GM12878 (cell line): ENCODE data around the gene LPIN2. TPM values are rescaled to one million over a fixed set of nuclear protein-coding genes. Genes with fewer than 3 reads are reported as not detected.
"Not testable (repeated sequence)": the region's sequence is repeated elsewhere in the genome, so short reads cannot be mapped to it uniquely, and the experiment has no call there.

Experiments
- ATAC-seq: fragments of 200-7000 bp; cut with Tn5 transposase; 3 replicates; pipeline ENCODE4 v1.9.1; 2020; ENCODE audit warnings: mild to moderate bottlenecking, moderate library complexity
- BruUV-seq: library from RNA; stranded (reverse); fragments of 400-500 nt; replicated peaks from 2 replicates; lab custom pipeline; 2021; lab: Mats Ljungman, UMichigan
- CTCF ChIA-PET: fragments of 300-600 bp; sonication (Branson Sonifier 250); formaldehyde crosslinking; extraction: SDS; loops from one replicate; lab custom pipeline; 2021; ENCODE audit warnings: inconsistent platforms; lab: Yijun Ruan, JAX
- POLR2A ChIA-PET: fragments of 350-600 bp; formaldehyde crosslinking; extraction: SDS; loops from one replicate; lab custom pipeline; 2021; ENCODE audit warnings: inconsistent platforms; lab: Charles Lee
- RAD21 ChIA-PET: fragments of 300-600 bp; sonication (Branson Sonifier 250); formaldehyde crosslinking; loops from one replicate; lab custom pipeline; 2023; ENCODE audit warnings: antibody characterized with exemption; ENCODE audit not compliant: unreplicated experiment; lab: Charles Lee
- SMC1A ChIA-PET: fragments of 300-600 bp; sonication (Branson Sonifier 250); formaldehyde crosslinking; loops from one replicate; lab custom pipeline; 2023; ENCODE audit not compliant: unreplicated experiment, uncharacterized antibody; lab: Charles Lee
- DNase-seq: peaks from one replicate; pipeline ENCODE4 v3.0.0-alpha.2; 2011; ENCODE audit warnings: low read depth, low spot score
- FAIRE-seq: peaks from 3 replicates; lab custom pipeline; 2011; peaks lifted over from hg19 to GRCh38; lab: Jason Lieb, UNC
- H2AFZ ChIP-seq: 2 replicates; pipeline ENCODE4 v1.6.0; 2011; ENCODE audit warnings: low read depth, low read length, control low read depth; ENCODE audit not compliant: control insufficient read depth
- H3K27ac ChIP-seq: 2 replicates; pipeline ENCODE4 v1.5.1; 2011; ENCODE audit warnings: control low read depth; ENCODE audit not compliant: control insufficient read depth, insufficient read depth
- H3K27me3 ChIP-seq, 2 experiments: replicated peaks in 1 of 2; 2 replicates each; pipeline versions ENCODE4 v1.6.0 to v1.6.1; 2011; ENCODE audit warnings: low read length in 1 of 2; ENCODE audit not compliant: control insufficient read depth in 2 of 2, insufficient read depth in 2 of 2
- H3K36me3 ChIP-seq, 2 experiments: 2 replicates each; pipeline ENCODE4 v1.5.1; 2011; ENCODE audit warnings: low read length in 1 of 2; ENCODE audit not compliant: control insufficient read depth in 2 of 2, insufficient read depth in 2 of 2
- H3K4me1 ChIP-seq: 2 replicates; pipeline ENCODE4 v1.6.1; 2011; ENCODE audit warnings: mild to moderate bottlenecking, low read length, moderate library complexity, mixed read lengths; ENCODE audit not compliant: control insufficient read depth, insufficient read depth
- H3K4me2 ChIP-seq: 2 replicates; pipeline ENCODE4 v1.6.0; 2011; ENCODE audit warnings: control low read depth; ENCODE audit not compliant: control insufficient read depth, insufficient read depth
- H3K4me3 ChIP-seq: fragments of 200-600 bp; sonication (generic); 2 replicates; pipeline ENCODE4 v1.5.1; 2016
- H3K79me2 ChIP-seq: 2 replicates; pipeline ENCODE4 v1.6.0; 2011; ENCODE audit warnings: low read length; ENCODE audit not compliant: control insufficient read depth, insufficient read depth
- H3K9ac ChIP-seq: 2 replicates; pipeline ENCODE4 v1.8.0; 2011; ENCODE audit warnings: low read length, control low read depth, mixed read lengths; ENCODE audit not compliant: control insufficient read depth, insufficient read depth
- H3K9me3 ChIP-seq: replicated peaks from 3 replicates; pipeline ENCODE4 v1.5.1; 2011; ENCODE audit warnings: mild to moderate bottlenecking, low read length; ENCODE audit not compliant: control insufficient read depth, insufficient read depth
- H4K20me1 ChIP-seq: 2 replicates; pipeline ENCODE4 v1.6.0; 2011; ENCODE audit not compliant: control insufficient read depth, insufficient read depth
- GATAD2B ChIP-seq: fragments of 450-650 bp; conservative IDR thresholded peaks from 2 replicates; pipeline ENCODE4 v1.6.1; 2017; ENCODE audit warnings: low read depth, mild to moderate bottlenecking, moderate library complexity
- IRF3 ChIP-seq: fragments of 450-650 bp; IDR thresholded peaks from 2 replicates; pipeline ENCODE4 v1.6.1; 2014; ENCODE audit warnings: mild to moderate bottlenecking
- NR2C1 ChIP-seq: fragments of 450-650 bp; IDR thresholded peaks from 2 replicates; pipeline ENCODE4 v1.6.1; 2017; ENCODE audit warnings: antibody characterized with exemption, mild to moderate bottlenecking, moderate library complexity
- REST ChIP-seq: IDR thresholded peaks from 2 replicates; pipeline ENCODE4 v1.6.1; 2012; ENCODE audit warnings: mild to moderate bottlenecking, low read depth, low read length
- SPI1 ChIP-seq: IDR thresholded peaks from 2 replicates; pipeline ENCODE4 v1.6.1; 2011; ENCODE audit warnings: low read depth, mild to moderate bottlenecking, low read length, moderate library complexity, borderline replicate concordance; ENCODE audit not compliant: insufficient read depth
- WGBS: methylation state at CpG from one replicate; pipeline ENCODE4 v1.1.6; 2016; ENCODE audit warnings: low lambda C conversion rate; ENCODE audit not compliant: insufficient replicate concordance, insufficient coverage; ENCODE audit errors: missing lambda C conversion rate; 5-methylcytosine and 5-hydroxymethylcytosine counted together
- in situ Hi-C: fragments of 300-500 bp; cut with MboI; formaldehyde crosslinking; loops from 9 replicates; pipeline ENCODE4 v1.14.3; 2018; ENCODE audit warnings: mixed read lengths
- intact Hi-C: fragments of 100-400 bp; cut with micrococcal nuclease; formaldehyde crosslinking; loops from one replicate; pipeline ENCODE4 v1.14.2; 2022; ENCODE audit not compliant: unreplicated experiment
- polyA plus RNA-seq, 11 experiments: library from polyadenylated mRNA; depleted of rRNA in 4 of 11; unstranded in 6 of 11; stranded (reverse) in 5 of 11; fragments of >200 nt; fragmentation: Nextera tagmentation in 4 of 11; fragmentation: Illumina TruSeq in 1 of 11; extraction: Ambion mirVana in 4 of 11; extraction: Trizol in 1 of 11; gene quantifications; 1 replicate in 1 of 11; 2 replicates in 10 of 11; pipeline versions ENCODE4 v1.2.1 to v1.2.3, GENCODE V29; 2011 to 2016; ENCODE audit warnings: inconsistent platforms in 2 of 11, missing spikeins in 2 of 11, low read depth in 1 of 11
- total RNA-seq, 4 experiments: library from RNA; depleted of rRNA in 3 of 4; stranded (reverse); fragments of >200 nt in 3 of 4; fragmentation: Illumina TruSeq in 1 of 4; extraction: Trizol in 1 of 4; gene quantifications; 2 replicates each; pipeline versions ENCODE4 v1.2.1 to v1.2.3, GENCODE V29; 2013 to 2021

LPIN2 gene
- total and polyA plus RNA-seq, 10 of the 15 experiments (the other 5 are each of a cell fraction or from before 2014, with no cell fraction given), result 4.1 to 28.0 (median 15.9) TPM

GRCh38 chr18:3005462-3005861 lies 7.5 kb downstream of the LPIN2 start:
- H3K27me3 ChIP-seq, result no peaks in the 10 kb centered on the region
- H3K9ac ChIP-seq, result no peak overlapping the region
- H3K4me1 ChIP-seq, result no peaks in the 10 kb centered on the region
- intact Hi-C loops, result loop anchor here (5.0 kb wide), 1 partner anchor 72 kb away; no protein-coding TSS in a partner anchor
- in situ Hi-C loops, result no loop called here
- no peak overlapping the region for H3K27ac ChIP-seq
- FAIRE-seq (no peak), DNase-seq (no peak), ATAC-seq (no peak)
- ChIA-PET POLR2A (no interaction called here), CTCF (interaction anchor here (2.0 to 3.0 kb wide), 2 partner anchors 11 to 57 kb away, joined by 6 to 11 read pairs; no protein-coding TSS in a partner anchor), SMC1A (interaction anchor here (1.8 kb wide), 1 partner anchor 11 kb away, joined by 5 read pairs; no protein-coding TSS in a partner anchor), RAD21 (no interaction called here)
- no peak overlapping the region for H3K4me3 ChIP-seq
- no peak overlapping the region for H3K4me2 ChIP-seq
- H2AFZ ChIP-seq, result no peak overlapping the region
- H4K20me1 ChIP-seq, result no peaks in the 10 kb centered on the region
- BruUV-seq, result no TSS peak
- 78% methylated on average over 6 of the region's 6 CpGs for whole genome bisulfite sequencing
- peaks cover 9% of the 10 kb centered on the region for H3K79me2 ChIP-seq
- TF ChIP-seq IRF3 (no peak), NR2C1 (no peak), GATAD2B (no peak), REST (no peak), SPI1 (no peak)
- TF ChIP-seq, all 136 proteins: peak for 0
- H3K36me3 ChIP-seq, result no peaks in the 10 kb centered on the region; a peak in 1 of 4 replicates
- peaks cover 5% of the 10 kb centered on the region; the same call in 1 of the 3 replicates for H3K9me3 ChIP-seq

- CTCF ChIA-PET, result interaction anchor here (1.1 to 3.1 kb wide), 3 partner anchors 9 to 148 kb away, joined by 3 to 11 read pairs (median 9); no protein-coding TSS in a partner anchor
- H3K36me3 ChIP-seq, H3K79me2 ChIP-seq, in situ Hi-C loops, H2AFZ ChIP-seq, intact Hi-C loops, ATAC-seq, H3K9me3 ChIP-seq, H4K20me1 ChIP-seq, H3K9ac ChIP-seq, H3K4me1 ChIP-seq, FAIRE-seq, BruUV-seq, H3K27ac ChIP-seq, POLR2A ChIA-PET, H3K4me3 ChIP-seq, H3K4me2 ChIP-seq, H3K27me3 ChIP-seq, DNase-seq: not testable (repeated sequence)
- RAD21 ChIA-PET, result interaction anchor here (1.6 to 2.0 kb wide), 2 partner anchors 18 to 242 kb away, joined by 7 read pairs; no protein-coding TSS in a partner anchor
- 99% methylated on average over 8 of the region's 8 CpGs for WGBS
- SMC1A ChIA-PET, result interaction anchor here (1.1 to 1.7 kb wide), 3 partner anchors 18 to 242 kb away, joined by 3 to 4 read pairs (median 3); no protein-coding TSS in a partner anchor
These were observed 9.2 kb downstream of the LPIN2 start for GRCh38 chr18:3003766-3004165.
